Stimulated activated CD8-positive, alpha-beta memory T cell treated with anti-CD3 and anti-CD28 coated beads, Interleukin-4, amount 100 ng/mL, for 1 hour (primary cell): ENCODE results near the gene MAN1C1.
"Not testable (repeated sequence)": the region's sequence is repeated elsewhere in the genome, so short reads cannot be mapped to it uniquely, and the experiment has no call there.

Experiments used
- DNase-seq, 2 donors: peaks; one replicate each; pipeline ENCODE4 v3.0.0-alpha.2; 2020; ENCODE audit warnings: low read depth in 2 of 2, low spot score in 1 of 2

MAN1C1 gene

DNA sequence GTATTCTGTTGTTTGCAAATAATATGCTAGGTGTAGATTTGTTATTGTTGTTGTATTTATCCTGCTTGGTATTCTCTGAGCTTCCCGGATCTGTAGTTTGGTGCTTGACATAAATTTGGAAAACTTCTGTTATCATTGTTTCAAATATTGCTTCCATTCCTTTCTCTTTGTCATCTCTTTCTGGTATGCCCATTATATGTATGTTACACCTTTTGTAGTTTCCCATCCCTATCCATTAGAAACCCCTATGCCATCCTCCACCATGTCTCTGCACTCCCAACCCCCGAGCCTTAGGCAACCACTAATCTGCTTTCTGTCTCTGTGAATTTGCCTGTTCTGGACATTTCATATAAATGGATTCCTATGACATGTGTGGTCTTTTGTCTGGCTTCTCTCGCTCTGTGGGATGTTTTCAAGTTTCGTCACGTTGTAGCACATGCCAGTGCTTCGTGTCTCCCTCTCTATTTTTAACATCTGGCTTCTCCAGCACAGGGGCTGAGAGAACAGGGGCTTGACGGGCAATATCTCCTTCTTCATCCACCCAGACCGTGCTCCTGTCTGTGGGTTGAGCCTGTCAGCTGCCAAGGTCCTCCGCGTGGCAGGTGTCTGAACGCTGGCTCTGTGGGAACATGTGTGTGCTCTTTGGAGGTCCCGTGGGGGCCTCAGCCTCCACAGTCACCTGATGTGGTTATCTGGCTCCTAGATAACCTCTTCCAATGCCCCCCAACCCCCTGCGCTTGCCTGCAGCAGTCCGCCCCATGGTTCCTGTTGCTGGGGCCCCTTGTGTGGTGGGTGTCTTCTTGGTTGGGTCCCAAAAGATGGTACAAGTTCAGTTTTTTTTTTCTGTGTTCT lies 32.8 kb upstream of the MAN1C1 start:
- DNase-seq = no peak

DNA sequence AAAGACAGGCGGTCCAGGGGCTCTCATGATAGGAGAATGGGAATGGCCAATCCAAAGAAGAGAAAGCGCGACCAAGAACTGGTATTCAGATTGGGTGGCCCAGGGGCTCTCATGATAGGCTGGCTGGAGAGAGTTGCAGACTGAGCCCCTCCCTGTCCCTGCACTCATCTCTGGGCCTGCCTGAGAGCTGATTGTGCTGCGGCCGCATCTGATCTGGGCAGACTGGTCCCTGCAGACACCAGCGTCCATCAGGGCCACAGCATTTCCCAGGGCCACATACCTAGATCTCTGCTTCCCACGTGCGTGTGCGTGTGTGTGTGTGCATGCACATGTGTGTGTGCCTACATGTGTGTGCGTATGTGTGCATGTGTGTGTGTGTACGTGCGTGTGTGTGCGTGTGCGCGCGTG lies 30.4 kb upstream of the MAN1C1 start:
- no peak for DNase-seq

DNA sequence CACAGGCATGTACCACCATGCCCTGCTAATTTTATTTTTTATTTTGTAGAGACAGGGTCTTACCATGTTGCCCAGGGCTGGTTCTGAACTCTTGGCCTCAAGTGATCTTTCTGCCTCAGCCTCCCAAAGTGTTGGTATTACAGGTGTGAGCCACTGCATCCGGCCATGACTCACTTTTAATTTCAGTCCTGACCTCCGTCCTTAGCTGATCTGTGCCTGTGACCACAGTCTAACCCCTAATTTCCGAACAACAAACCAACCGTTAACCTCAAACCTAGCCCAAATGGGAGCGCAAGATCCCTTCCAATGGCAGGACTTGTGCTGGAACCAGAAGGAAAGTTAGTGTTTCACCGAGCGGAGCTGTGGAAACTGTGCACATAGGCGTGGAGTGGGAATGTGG lies 29.3 kb upstream of the MAN1C1 start:
- no peak for DNase-seq

DNA sequence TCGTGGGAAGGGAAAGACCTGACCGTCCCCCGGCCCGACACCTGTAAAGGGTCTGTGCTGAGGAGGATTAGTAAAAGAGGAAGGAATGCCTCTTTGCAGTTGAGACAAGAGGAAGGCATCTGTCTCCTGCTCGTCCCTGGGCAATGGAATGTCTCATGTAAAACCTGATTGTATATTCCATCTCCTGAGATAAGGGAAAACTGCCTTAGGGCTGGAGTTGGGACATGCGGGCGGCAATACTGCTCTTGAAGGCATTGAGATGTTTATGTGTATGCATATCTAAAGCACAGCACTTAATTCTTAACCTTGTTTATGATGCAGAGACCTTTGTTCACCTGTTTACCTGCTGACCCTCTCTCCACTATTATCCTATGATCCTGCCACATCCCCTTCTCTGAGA lies 28.4 kb upstream of the MAN1C1 start:
- not testable (repeated sequence) for DNase-seq

DNA sequence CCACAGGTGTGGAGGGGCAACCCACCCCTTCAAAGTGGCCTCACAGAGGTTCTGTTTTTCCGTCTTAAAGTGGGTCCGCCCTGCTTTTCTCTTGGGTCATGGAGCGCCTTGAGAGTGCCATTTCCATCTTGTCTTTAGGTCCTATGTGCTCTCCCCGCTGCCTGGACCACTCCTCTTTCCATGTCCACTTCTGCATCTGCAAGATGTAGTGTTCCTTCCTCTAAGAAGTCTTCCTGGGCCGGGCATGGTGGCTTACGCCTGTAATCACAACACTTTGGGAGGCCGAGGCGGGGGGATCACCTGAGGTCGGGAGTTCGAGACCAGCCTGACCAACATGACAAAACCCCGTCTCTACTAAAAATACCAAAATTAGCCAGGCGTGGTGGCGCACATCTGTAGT lies 27.8 kb upstream of the MAN1C1 start:
- not testable (repeated sequence) for DNase-seq

DNA sequence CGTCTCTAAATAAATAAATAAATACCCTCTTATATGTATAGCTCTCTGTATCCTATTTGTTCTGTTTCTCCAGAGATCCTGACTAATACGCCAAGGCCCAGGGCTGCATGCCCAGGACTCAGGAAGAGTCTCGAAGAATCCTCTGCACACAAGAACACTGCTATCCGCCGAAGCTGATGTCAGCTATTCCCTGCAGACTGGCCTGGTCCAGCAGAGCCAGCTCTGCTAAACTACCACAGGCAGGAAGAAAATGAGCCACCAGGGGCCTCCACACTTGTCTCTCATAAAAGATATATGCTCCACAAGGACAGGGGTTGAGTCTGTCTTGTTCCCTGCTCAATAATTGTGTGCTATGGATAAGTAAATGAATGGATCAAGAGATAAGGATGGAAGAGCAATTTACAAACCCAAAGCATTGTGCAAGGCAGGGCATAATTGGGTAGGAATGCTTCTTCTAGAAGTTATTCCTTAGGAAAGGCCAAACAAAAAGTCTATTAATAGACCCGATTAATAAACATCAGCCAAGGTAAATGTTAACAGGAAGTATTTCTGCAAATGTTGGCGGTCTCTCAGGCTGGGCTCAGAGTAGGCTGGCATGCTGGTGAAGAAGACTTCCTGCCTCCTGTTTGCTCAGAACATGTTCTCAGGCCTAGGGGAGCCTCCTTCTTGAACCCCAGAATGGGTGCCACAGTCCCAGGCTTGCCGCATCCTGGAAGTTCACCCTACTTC lies 26.3 kb upstream of the MAN1C1 start:
- DNase-seq = no peak

DNA sequence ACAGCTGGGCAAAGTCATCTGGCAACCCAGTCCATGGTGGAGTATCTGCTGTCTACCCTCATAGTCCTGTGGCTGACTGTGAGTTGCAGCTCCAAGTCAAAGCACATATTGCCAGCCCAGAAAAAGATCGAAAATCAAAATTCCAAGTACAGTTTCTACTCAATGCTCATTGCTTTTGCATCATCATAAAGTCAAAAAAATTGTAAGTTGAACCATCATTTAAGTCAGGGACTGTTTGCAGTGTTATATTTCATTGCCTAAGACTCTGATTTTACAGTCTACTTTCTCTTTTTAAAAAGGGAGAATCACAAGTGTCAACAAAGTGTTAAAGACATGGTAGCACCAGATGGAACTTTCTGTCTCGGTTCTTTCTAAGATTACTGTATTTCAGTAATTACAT lies 22.7 kb upstream of the MAN1C1 start:
- DNase-seq = no peak

DNA sequence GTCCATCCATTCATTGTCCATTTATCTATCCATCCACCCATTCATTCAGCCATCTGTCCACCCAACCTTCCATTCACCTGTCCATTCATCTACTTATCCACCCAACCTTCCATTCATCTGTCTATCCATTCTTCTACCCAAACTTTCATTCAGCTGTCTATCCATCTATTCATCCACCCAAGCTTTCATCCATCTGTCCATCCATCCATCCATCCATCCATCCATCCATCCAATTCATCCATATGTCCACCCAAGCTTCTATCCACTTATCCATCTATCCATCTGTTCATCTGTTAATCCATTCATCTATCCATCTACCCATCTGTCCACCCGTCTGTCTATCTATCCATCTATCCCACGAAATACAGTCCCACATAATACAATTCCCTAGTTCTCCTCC lies 21.6 kb upstream of the MAN1C1 start:
- no peak for DNase-seq

DNA sequence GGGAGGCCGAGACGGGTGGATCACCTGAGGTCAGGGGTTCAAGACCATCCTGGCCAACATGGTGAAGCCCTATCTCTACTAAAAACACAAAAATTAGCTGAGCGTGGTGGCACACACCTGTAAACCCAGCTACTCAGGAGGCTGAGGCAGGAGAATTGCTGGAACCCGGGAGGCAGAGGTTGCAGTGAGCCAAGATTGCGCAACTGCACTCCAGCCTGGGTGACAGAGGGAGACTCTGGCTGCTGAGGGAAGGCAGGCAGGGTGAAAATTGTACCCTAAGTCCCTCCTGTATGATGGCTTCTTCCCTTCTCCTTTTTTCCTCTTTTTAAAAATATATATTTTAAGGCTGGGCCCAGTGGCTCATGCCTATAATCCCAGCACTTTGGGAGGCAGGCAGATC lies 19.9 kb upstream of the MAN1C1 start:
- DNase-seq = not testable (repeated sequence)

DNA sequence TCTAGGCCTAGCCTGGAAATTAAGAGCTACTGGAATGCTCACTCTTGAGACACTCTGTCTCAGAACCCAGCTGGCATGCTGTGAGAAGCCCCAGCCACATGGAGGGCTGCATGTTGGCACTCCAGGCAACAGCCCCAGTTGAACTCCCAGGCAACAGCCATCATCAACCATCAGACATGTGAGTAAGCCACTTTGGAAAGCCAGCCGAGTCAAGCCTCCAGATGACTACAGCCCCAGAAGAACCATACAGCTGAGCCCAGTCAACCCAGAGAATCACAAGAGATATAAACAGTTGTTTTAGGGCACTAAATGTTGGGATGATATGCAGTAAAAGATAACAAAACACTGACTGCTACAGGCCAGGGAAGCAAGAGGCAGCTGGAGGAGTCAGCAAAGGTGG lies 17.7 kb upstream of the MAN1C1 start:
- DNase-seq = no peak

DNA sequence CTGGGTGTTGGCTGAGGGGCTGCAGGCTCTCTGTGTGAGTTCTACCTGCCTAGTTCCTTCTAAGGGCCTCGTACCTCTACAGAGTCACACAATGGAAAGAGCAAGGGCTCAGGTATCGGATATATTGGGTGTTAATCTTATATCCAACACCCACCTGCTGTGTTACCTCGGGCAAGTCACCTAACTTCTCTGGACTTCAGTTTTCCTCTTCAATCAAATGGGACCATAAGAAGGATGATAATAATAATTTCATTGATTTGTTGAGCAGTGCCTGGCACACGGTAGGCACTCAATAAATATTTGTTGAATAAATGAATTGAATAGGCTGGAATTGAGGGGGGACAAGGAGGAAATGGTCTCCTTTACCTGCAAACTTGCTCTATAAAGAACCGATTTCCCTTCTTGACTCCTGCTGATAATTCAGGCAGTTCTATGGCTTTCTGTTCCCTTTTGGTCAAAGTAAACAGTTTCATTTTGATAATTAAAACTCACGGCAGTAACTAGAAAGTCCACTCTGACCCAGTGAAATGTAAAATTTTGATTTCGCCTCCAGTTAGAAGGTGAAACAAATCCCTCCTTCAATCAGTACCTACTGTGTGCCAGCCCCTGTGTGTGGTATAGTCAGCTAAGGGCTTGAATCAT lies 16.5 kb upstream of the MAN1C1 start:
- no peak for DNase-seq

DNA sequence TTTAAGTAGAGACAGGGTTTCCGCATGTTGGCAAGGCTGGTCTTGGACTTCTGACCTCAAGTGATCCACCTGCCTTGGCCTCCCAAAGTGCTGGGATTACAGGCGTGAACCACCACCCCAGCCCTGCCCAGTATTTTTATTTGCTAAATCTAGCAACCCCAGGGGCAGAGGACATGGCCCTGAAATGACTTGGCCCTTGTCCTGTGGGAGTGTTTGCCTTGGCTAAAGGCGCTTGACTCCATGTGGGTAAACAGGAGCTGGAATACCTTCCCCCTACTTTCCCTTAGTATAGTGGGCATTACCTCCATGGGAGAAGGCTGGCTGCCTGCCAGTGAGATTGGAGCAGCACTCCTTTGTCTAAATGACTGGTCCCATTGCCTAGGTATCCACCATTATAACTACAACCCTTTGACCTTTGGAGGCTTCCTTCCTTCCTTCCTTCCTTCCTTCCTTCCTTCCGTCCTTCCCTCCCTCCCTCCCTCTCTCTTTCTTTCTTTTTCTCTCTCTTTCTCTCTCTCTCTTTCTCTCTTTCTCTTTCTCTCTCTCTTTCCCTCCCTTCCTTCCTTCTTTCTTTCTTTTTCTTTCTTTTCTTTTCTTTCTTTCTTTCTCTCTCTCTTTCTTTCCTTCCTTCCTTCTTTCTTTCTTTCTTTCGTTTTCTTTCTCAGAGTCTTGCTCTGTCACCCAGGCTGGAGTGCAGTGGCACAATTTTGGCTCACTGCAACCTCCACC lies 15.5 kb upstream of the MAN1C1 start:
- not testable (repeated sequence) for DNase-seq

DNA sequence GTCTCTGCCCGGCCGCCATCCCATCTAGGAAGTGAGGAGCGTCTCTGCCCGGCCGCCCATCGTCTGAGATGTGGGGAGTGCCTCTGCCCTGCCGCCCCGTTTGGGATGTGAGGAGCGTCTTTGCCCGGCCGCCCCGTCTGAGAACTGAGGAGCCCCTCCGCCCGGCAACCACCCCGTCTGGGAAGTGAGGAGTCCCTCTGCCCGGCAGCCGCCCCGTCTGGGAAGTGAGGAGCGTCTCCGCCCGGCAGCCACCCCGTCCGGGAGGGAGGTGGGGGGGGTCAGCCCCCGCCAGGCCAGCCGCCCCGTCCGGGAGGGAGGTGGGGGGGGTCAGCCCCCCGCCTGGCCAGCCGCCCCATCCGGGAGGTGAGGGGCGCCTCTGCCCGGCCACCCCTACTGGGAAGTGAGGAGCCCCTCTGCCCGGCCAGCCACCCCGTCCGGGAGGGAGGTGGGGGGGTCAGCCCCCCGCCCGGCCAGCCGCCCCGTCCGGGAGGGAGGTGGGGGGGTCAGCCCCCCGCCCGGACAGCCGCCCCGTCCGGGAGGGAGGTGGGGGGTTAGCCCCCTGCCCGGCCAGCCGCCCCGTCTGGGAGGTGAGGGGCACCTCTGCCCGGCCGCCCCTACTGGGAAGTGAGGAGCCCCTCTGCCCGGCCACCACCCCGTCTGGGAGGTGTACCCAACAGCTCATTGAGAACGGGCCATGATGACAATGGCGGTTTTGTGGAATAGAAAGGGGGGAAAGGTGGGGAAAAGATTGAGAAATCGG lies 12.6 kb upstream of the MAN1C1 start:
- not testable (repeated sequence) for DNase-seq

DNA sequence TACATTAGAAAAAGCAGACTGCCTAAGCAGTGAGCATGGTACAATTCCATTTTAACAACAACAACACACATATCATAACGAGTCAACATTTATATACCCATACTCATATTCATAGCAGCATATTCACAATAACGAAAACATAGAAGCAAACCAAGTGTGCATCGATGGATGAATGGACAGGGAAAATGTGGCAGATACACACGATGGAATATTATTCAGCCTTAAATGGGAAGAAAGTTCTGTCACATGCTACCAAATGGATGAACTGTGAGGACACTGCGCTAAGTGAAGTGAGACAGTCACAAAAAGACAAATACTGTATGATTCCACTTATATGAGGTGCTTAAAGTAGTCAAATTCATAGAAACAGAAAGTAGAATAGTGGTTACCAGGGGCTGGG lies 9.5 kb upstream of the MAN1C1 start:
- DNase-seq = no peak

DNA sequence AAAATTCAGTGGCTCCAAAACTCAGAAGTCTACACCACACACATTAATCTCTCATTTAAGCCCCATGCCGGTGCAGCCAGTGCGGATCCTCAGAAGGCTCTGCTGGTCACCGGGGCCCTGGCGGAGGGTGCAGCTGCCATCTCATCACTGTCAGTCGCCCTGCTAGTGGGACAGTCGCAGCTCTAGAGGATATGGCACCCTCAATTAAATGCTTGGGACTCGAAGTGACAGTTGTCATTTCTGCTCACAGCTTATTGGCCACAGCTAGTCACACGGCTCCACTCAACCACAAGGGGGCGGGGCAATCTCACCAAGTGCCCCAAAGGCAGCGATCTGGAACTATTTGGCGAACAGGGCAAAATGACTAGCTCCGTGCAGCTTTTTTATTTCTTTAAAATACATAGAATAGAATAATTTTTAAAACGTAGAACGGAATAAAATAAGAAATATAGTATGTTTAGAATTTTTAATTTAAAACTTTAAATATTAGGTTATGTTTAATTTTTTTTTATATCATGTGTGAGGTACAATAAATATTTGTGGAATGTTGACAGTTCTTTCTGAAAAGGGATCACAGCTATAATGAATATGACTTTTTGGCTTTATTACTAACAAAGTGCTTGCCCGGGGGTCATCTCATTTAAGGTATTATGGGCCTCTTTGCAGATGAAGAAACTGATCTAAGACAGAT lies 8.0 kb upstream of the MAN1C1 start:
- DNase-seq = peak; percentile 74 to 76

DNA sequence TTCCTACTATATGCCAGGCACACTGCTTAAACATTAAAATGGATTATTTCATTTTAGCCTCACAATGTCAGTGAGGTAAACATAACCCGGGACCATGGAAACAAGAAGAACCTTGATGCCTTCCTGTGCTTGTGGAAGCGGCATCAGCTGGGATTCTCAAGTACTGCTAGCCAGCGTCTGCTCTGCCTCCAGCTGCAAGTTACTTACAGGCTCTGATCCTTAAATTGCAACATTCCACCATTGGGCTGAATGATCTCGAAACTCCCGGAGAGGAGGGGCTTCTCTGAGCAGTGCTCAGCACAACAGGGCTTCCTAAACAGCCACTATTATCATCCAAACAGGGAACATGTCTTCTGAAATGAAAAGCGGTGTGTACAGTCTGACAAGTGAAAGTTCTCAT lies 6.7 kb upstream of the MAN1C1 start:
- no peak for DNase-seq

DNA sequence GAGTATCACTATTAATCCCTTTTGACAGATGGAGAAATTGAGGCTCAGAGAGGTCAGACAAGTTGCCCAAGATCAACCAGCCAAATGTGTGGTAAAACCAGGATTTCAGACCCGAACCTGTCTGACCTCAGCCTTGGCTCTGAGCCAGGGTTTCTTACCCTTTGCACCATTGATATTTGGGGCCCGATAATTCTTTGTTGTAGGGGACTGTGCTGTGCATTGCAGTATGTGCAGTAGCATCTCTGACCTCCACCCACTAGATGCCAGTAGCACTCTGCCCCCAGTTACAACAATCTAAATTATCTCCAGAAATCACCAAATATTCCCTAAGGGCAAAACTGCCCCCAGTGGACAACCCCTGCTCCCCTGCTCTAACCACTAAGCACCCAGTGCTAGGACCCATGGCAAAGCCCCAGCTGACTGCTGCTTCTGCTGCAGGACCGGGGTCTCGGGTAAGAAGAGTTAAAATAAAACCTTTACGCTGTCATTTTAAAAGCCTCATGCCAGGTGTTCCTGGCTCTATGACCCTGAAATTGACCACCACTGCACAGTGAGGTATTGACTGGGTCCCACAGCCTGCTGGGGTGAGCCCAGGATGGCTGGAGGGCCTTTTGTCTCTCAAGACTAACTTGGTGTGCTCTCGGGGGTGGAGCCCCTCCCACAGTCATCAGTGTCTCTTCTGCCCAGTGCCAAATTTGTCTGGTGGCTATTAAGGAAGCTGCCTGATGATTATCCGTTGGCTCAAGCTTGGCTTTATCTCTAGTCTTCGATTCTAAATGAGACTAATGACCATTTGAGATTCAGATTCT lies 5.6 kb upstream of the MAN1C1 start:
- no peak for DNase-seq

DNA sequence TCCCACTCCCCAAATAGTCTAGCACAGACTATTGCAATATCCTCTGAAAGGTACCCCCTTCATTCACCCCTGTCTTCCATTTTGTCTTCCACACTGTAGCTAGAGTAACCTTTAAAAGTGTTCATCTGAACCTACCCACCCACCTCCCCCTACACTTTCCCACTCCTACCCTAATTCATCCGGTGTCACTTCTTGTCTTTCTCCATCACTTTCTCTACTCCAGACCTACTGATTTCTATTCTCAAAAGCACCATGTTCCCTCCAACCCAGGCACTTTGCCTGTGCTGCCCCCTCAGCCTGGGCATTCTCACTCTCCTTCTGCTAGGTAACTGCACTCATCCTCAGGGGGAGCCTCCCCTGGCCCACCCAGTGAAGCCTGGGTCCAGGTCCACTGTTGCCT lies 4.7 kb upstream of the MAN1C1 start:
- DNase-seq = no peak

DNA sequence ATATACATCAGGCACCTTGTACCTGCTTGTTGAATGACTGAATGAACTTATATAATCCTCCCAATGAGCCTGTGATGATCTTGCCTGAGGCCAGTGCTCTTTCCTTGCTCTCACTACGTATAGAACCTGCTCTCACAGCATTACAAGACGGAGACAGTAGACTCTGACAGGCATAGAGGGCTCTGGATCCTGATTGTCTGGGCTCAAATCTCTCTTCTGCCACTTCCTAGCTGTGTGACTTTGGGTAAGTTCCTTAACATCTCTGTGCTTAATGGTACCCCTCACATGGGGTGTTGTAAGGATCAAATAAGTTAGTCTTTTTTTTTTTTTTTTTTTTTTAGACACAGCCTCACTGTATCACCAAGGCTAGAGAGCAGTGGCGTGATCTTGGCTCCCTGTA lies 4.2 kb upstream of the MAN1C1 start:
- DNase-seq = no peak
